GM21825 (cell line): ENCODE results near the gene APOD.
"Not testable (repeated sequence)": the region's sequence is repeated elsewhere in the genome, so short reads cannot be mapped to it uniquely, and the experiment has no call there.

Experiments
- ATAC-seq: cut with Tn5 transposase; IDR thresholded peaks from one replicate; pipeline ENCODE4 v1.9.1; 2021; ENCODE audit warnings: mild to moderate bottlenecking, moderate library complexity; ENCODE audit not compliant: unreplicated experiment

The APOD gene

GRCh38 chr3:195583831-195584542 lies at the start of gene APOD:
Gene APOD, minus strand, starts transcription at chr3:195583940. Its CDS starts 4,479 bp downstream, at chr3:195579461.
- ATAC-seq, result no peak

- not testable (repeated sequence) for ATAC-seq
Observed at GRCh38 chr3:195633351-195633750, 49.6 kb upstream of the APOD start.

- not testable (repeated sequence) for ATAC-seq
Observed at GRCh38 chr3:195632501-195633185, 48.9 kb upstream of the APOD start.

GRCh38 chr3:195632046-195632445 lies 48.3 kb upstream of the APOD start:
- not testable (repeated sequence) for ATAC-seq

- ATAC-seq, result not testable (repeated sequence)
Observed at GRCh38 chr3:195630938-195631495, 47.3 kb upstream of the APOD start.

GRCh38 chr3:195630086-195630917 lies 46.6 kb upstream of the APOD start:
- ATAC-seq, result not testable (repeated sequence)

- not testable (repeated sequence) for ATAC-seq
Observed at GRCh38 chr3:195629682-195630081, 45.9 kb upstream of the APOD start.

- not testable (repeated sequence) for ATAC-seq
Observed at GRCh38 chr3:195628386-195628920, 44.7 kb upstream of the APOD start.

GRCh38 chr3:195627515-195628385 lies 44.0 kb upstream of the APOD start:
- not testable (repeated sequence) for ATAC-seq

- ATAC-seq, result peak; percentile 79
Observed at GRCh38 chr3:195624603-195625560, 41.1 kb upstream of the APOD start.

GRCh38 chr3:195624171-195624570 lies 40.4 kb upstream of the APOD start:
- peak; percentile 10 for ATAC-seq

GRCh38 chr3:195623217-195623965 lies 39.7 kb upstream of the APOD start:
- ATAC-seq, result not testable (repeated sequence)

GRCh38 chr3:195622523-195623170 lies 38.9 kb upstream of the APOD start:
- not testable (repeated sequence) for ATAC-seq

- ATAC-seq, result not testable (repeated sequence)
Observed at GRCh38 chr3:195622012-195622411, 38.3 kb upstream of the APOD start.

GRCh38 chr3:195621095-195621494 lies 37.4 kb upstream of the APOD start:
- ATAC-seq, result not testable (repeated sequence)

- not testable (repeated sequence) for ATAC-seq
Observed at GRCh38 chr3:195620476-195620875, 36.7 kb upstream of the APOD start.
